ENCODE results near the gene GJD4. TPM values are rescaled to one million over a fixed set of nuclear protein-coding genes. Genes with fewer than 3 reads are reported as not detected.

GJD4 gene
- not detected for total RNA-seq
- polyA plus RNA-seq: under 1 TPM in 1 of 2 donors, not detected in 1; 0.11 TPM

DNA sequence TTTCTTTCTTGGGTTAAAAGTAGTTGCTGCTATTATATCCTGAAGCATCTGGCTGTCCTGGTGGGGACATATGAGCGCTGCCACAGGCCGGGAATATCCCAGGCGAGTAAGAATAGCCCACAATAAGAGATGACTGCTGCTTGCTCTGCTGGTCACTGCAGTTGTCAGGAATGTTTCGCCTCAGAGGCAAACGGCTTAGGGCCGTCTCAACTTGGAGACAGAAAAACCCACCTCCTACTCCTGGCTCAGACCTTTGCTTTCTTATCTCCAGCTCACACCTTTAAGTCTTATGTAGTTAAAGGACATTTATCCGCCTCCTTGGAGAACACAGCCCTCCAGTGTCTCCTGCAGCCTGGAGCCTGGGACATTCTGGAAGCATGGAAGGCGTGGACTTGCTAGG lies at the start of gene GJD4:
GJD4 (plus strand) TSS at position 151 of the 400 bp plus-strand sequence; CDS start at position 378, 227 bp downstream.
- no peak for FAIRE-seq

DNA sequence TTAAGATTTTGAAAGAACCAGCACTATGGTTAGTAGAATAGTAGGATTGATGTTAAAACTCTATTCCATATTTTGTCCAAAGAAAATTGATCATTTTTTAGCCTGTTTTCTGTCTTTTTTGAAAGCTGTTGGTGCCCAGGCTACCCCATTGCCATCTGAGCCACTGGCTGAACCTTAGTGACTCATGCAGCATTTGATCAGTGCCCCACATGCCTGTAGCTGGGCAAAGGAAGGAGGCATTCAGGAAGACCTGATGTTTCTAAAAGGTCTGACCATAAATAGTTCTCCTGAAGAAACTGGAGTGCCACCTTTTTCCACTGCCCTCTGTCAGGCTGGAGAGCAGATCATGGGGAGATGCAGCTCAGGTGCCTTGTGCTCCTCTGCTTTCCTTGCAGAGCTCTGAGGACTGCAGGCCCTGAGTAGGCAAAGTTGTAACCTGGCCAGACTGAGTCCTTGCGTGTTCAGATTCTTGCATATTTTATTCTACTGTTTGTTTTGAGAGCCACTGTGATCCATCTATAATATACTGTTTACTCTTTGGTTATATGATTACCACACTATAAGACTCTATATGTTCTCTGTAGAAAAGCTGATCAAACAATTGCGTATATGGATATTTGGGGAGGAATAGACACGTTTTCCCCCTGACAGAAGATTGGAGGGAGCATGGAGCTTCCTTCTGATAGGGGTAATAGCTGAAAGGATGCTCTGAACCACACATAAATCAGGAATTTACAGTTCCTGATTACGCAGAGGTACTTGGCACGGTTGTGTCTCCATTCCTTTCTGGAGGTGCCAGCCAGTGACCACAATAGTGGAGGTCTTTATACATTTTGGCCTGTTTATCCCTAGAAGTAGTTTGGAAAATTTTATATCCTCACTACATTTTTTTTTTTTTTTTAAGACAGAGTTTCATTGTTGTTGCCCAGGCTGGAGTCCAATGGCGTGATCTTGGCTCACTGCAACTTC lies 48.9 kb upstream of the GJD4 start:
- no peak overlapping the region for H3K4me3 ChIP-seq
- H3K9me3 ChIP-seq: no peaks in the 10 kb centered on the region
- no peak for TF ChIP-seq CTCF (IDR thresholded peaks at IDR 0.05)
- intact Hi-C loops (cut with DNase I): no loop called here
- H3K27me3 ChIP-seq: no peaks in the 10 kb centered on the region
- no peak for ATAC-seq
- no peak for DNase-seq
- no peaks in the 10 kb centered on the region for H3K4me1 ChIP-seq
- peaks cover 0 to 13% (median 0%) of the 10 kb centered on the region in 3 donors for H3K36me3 ChIP-seq
- no peak overlapping the region for H3K27ac ChIP-seq
- FAIRE-seq: no peak
- WGBS, 2 donors: 91 to 94% methylated on average over 6 of the region's 6 CpGs

More for the DNA sequence above, at the start of gene GJD4:
- 49 to 53% methylated on average over 8 of the region's 8 CpGs for WGBS, 2 donors
- ATAC-seq: no peak
- H3K27ac ChIP-seq: no peak within 1 kb of the TSS
- intact Hi-C loops (cut with DNase I): no loop called here
- no peak for TF ChIP-seq CTCF (IDR thresholded peaks at IDR 0.05)
- H3K4me3 ChIP-seq: no peak within 1 kb of the TSS
- no peaks in the 10 kb centered on the region for H3K4me1 ChIP-seq
- no peaks in the 10 kb centered on the region for H3K9me3 ChIP-seq
- no peaks in the 10 kb centered on the region for H3K36me3 ChIP-seq
- no peak for DNase-seq
- H3K27me3 ChIP-seq: no peaks in the 10 kb centered on the region

DNA sequence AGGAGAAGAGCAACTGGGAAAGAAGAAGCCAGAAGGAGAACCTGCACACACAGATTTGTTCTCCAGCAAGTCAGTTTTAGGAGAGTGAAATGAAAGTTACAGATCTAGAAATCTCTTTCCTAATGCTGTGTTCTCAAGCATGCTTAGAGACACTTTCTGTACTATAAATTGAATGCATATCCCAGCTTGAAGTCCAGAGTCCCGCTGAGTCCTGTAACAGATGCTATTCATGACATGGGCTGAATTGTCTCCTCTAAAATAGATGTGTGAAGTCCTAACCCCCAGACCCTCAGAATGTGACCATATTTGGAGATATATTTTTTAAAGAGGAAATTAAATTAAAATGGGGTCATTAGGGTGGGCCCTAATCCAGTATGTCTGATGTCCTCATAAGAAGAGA lies 46.9 kb upstream of the GJD4 start:
- FAIRE-seq (no peak), DNase-seq (no peak)
- intact Hi-C loops (cut with DNase I): no loop called here

GRCh38 chr10:35559416-35559815 lies 45.7 kb upstream of the GJD4 start:
- H3K27ac ChIP-seq: no peak overlapping the region
- ATAC-seq: no peak
- no peak overlapping the region for H3K4me3 ChIP-seq
- H3K27me3 ChIP-seq: no peaks in the 10 kb centered on the region
- TF ChIP-seq CTCF (IDR thresholded peaks at IDR 0.05): no peak
- 96 to 97% methylated on average over 5 of the region's 5 CpGs for WGBS, 2 donors
- intact Hi-C loops (cut with DNase I): no loop called here
- H3K9me3 ChIP-seq: no peaks in the 10 kb centered on the region
- DNase-seq: no peak
- no peaks in the 10 kb centered on the region for H3K36me3 ChIP-seq
- no peaks in the 10 kb centered on the region for H3K4me1 ChIP-seq
- FAIRE-seq: no peak

More for the DNA sequence above, 46.9 kb upstream of the GJD4 start:
- ATAC-seq: no peak
- H3K36me3 ChIP-seq: peaks cover 0 to 11% (median 0%) of the 10 kb centered on the region in 3 donors
- TF ChIP-seq CTCF (IDR thresholded peaks at IDR 0.05): no peak
- no peak overlapping the region for H3K4me3 ChIP-seq
- H3K4me1 ChIP-seq: no peaks in the 10 kb centered on the region
- H3K27ac ChIP-seq: no peak overlapping the region
- H3K9me3 ChIP-seq: no peaks in the 10 kb centered on the region
- WGBS, 2 donors: 89 to 96% methylated on average over 1 of the region's 1 CpG
- no peaks in the 10 kb centered on the region for H3K27me3 ChIP-seq

DNA sequence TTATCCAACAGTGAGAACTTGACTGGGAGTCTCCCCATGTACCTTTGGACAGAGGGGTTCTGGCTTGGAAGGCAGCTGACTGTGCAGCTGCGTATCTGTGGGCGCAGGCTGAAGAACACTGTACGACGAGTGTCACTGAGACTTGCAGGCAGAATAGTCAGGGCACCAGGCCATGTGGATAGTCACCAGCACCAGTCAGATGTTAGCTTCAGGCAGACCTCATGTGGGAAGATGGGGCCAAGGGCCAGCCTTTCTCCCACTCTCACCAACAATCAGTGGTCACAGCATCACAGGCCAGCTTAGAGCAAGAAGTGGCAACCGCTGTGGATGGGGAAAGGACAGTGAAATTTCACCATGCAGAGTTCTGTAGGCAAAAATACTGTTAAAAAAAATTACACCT lies 43.4 kb upstream of the GJD4 start:
- Histone ChIP-seq H3K36me3 (peaks cover 0 to 6% (median 0%) of the 10 kb centered on the region in 3 donors), H3K4me3 (no peak overlapping the region), H3K27me3 (no peaks in the 10 kb centered on the region), H3K27ac (no peak overlapping the region), H3K9me3 (no peaks in the 10 kb centered on the region), H3K4me1 (no peaks in the 10 kb centered on the region)
- DNase-seq (no peak), ATAC-seq (no peak), FAIRE-seq (no peak)
- 88 to 94% methylated on average over 5 of the region's 5 CpGs for whole genome bisulfite sequencing, 2 donors
- intact Hi-C loops (cut with DNase I): no loop called here
- no peak for TF ChIP-seq CTCF (IDR thresholded peaks at IDR 0.05)

All from pancreas (tissue), 10 donors.